Left lung (tissue), 10 donors: ENCODE measurements around the gene SCUBE2. TPM values are rescaled to one million over a fixed set of nuclear protein-coding genes. Genes with fewer than 3 reads are reported as not detected.

ENCODE experiments used
- ATAC-seq: fragments of 200-7000 bp; cut with Tn5 transposase; one replicate; pipeline ENCODE4 v1.9.1; 2020; ENCODE audit warnings: moderate library complexity
- DNase-seq, 4 donors: peaks; one replicate each; pipeline ENCODE4 v3.0.0-alpha.2; 2013 to 2020
- H3K27ac ChIP-seq, 2 donors: fragments of 200-600 bp; sonication (generic) in 1 of 2; one replicate each; pipeline versions ENCODE4 v1.5.0 to v1.8.0; 2020 to 2021
- H3K27me3 ChIP-seq, 2 donors: fragments of 200-600 bp; sonication (generic) in 1 of 2; one replicate each; pipeline versions ENCODE4 v1.5.0 to v1.8.0; 2020 to 2021
- H3K36me3 ChIP-seq, 2 donors: fragments of 200-600 bp; sonication (generic) in 1 of 2; one replicate each; pipeline versions ENCODE4 v1.5.0 to v1.8.0; 2020 to 2021
- H3K4me1 ChIP-seq, 2 donors: fragments of 200-600 bp; one replicate each; pipeline ENCODE4 v1.8.0; 2021
- H3K4me3 ChIP-seq, 2 donors: fragments of 200-600 bp; sonication (generic) in 1 of 2; one replicate each; pipeline versions ENCODE4 v1.5.0 to v1.8.0; 2020 to 2021; ENCODE audit warnings: mild to moderate bottlenecking in 1 of 2
- H3K9me3 ChIP-seq, 2 donors: fragments of 200-600 bp; sonication (generic) in 1 of 2; one replicate each; pipeline versions ENCODE4 v1.5.0 to v1.8.0; 2020 to 2021
- CTCF ChIP-seq, 2 donors: fragments of 200-600 bp; sonication (generic) in 1 of 2; IDR thresholded peaks; one replicate each; pipeline versions ENCODE4 v1.5.0 to v1.8.0; 2021; ENCODE audit warnings: antibody characterized with exemption in 2 of 2
- intact Hi-C, 2 donors: fragments of 100-400 bp; cut with DNase I; formaldehyde crosslinking; loops; one replicate each; pipeline versions ENCODE4 v1.11.2 to v1.14.2; 2022
- polyA plus RNA-seq, 6 donors: library from polyadenylated mRNA; unstranded; fragments of 120-200 nt; gene quantifications; one replicate each; pipeline ENCODE4 v1.2.1, GENCODE V29; 2013; ENCODE audit not compliant: insufficient read length in 6 of 6
- total RNA-seq, 2 donors: library from RNA; stranded (reverse); fragmentation: NEBNext Ultra II Directional; extraction: Animal tissue kit (Norgen Biotek cat#: 25700); gene quantifications; one replicate each; pipeline ENCODE4 v1.2.1, GENCODE V29; 2021
- donor health status: DM: no; HTN: yes; CAD: no.
- donor health status: DM: no; HTN: no; CAD: no.

The SCUBE2 gene
- total and polyA plus RNA-seq, 8 donors: 2.7 to 55.9 (median 36.0) TPM

- H3K36me3 ChIP-seq: no peaks in the 10 kb centered on the region
- H3K4me1 ChIP-seq: no peaks in the 10 kb centered on the region
- no peak for ATAC-seq
- H3K4me3 ChIP-seq: no peak overlapping the region
- intact Hi-C loops: no loop called here
- no peak overlapping the region for H3K27ac ChIP-seq
- no peak for DNase-seq
- no peaks in the 10 kb centered on the region for H3K9me3 ChIP-seq
- no peaks in the 10 kb centered on the region for H3K27me3 ChIP-seq
- no peak for TF ChIP-seq CTCF (IDR thresholded peaks at IDR 0.05)
These were observed 32.4 kb upstream of the SCUBE2 start for GRCh38 chr11:9123595-9124304.

- Histone ChIP-seq H3K36me3 (no peaks in the 10 kb centered on the region), H3K27me3 (no peaks in the 10 kb centered on the region), H3K9me3 (no peaks in the 10 kb centered on the region), H3K4me3 (no peak overlapping the region), H3K27ac (no peak overlapping the region), H3K4me1 (no peaks in the 10 kb centered on the region)
- no peak for ATAC-seq
- intact Hi-C loops: no loop called here
- DNase-seq: no peak
- no peak for TF ChIP-seq CTCF (IDR thresholded peaks at IDR 0.05)
These were observed 30.0 kb upstream of the SCUBE2 start for GRCh38 chr11:9121469-9121796.

GRCh38 chr11:9120664-9121468, 29.5 kb upstream of the SCUBE2 start:
- ATAC-seq (no peak), DNase-seq (no peak)
- intact Hi-C loops: no loop called here
- H3K9me3 ChIP-seq: no peaks in the 10 kb centered on the region
- H3K27me3 ChIP-seq: no peaks in the 10 kb centered on the region
- H3K36me3 ChIP-seq: no peaks in the 10 kb centered on the region
- H3K4me3 ChIP-seq: no peak overlapping the region
- no peaks in the 10 kb centered on the region for H3K4me1 ChIP-seq
- H3K27ac ChIP-seq: no peak overlapping the region
- no peak for TF ChIP-seq CTCF (IDR thresholded peaks at IDR 0.05)

GRCh38 chr11:9118277-9118676, 26.9 kb upstream of the SCUBE2 start:
- DNase-seq: no peak
- no peak for TF ChIP-seq CTCF (IDR thresholded peaks at IDR 0.05)
- no peak for ATAC-seq
- Histone ChIP-seq H3K4me3 (no peak overlapping the region), H3K27ac (no peak overlapping the region), H3K4me1 (no peaks in the 10 kb centered on the region), H3K27me3 (no peaks in the 10 kb centered on the region), H3K9me3 (peaks cover 0 to 8% of the 10 kb centered on the region in 2 donors), H3K36me3 (no peaks in the 10 kb centered on the region)
- intact Hi-C loops: no loop called here

GRCh38 chr11:9112075-9112474, 20.7 kb upstream of the SCUBE2 start:
- Histone ChIP-seq H3K4me1 (no peaks in the 10 kb centered on the region), H3K27ac (no peak overlapping the region), H3K9me3 (peaks cover 0 to 29% of the 10 kb centered on the region in 2 donors), H3K36me3 (no peaks in the 10 kb centered on the region), H3K4me3 (no peak overlapping the region), H3K27me3 (no peaks in the 10 kb centered on the region)
- ATAC-seq (no peak), DNase-seq (no peak)
- intact Hi-C loops: no loop called here
- no peak for TF ChIP-seq CTCF (IDR thresholded peaks at IDR 0.05)
